Measurements from ENCODE around the gene SKA3.
"Not testable (repeated sequence)": the region's sequence is repeated elsewhere in the genome, so short reads cannot be mapped to it uniquely, and the experiment has no call there.

SKA3 gene

DNA sequence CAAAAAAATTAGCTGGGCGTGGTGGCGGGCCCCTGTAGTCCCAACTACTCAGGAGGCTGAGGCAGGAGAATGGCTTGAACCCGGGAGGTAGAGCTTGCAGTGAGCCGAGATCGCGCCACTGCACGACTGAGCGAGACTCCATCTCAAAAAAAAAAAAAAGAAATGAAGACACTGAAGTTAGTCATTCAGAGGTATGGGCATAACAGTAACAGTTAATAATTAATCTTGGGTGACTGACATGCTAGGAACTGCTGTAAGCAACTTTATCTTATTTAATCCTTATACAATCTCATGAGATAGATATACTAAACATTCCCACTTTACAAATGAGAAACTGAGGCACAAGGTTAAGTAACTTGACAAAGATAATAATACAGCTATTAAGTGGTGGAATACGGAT is 4.9 kb downstream of the SKA3 start:
- DNase-seq (ENCODE audit: low read depth in 1 of 2, low spot score in 1 of 2): no peak

DNA sequence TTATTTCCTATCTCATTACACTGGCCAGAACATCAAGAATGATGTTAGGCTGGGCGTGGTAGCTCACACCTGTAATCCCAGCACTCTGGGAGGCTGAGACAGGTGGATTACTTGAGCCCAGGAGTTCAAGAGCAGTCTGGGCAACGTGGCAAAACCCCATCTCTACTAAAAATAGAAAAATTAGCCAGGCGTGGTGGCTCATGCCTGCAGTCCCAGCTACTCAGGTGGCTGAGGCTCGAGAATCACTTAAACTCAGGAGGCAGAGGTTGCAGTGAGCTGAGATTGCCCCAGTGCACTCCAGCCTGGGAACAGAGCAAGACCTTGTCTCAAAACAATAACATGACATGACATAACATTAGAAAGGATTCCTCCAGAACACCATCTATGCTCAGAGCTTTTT is 10.7 kb downstream of the SKA3 start:
- DNase-seq (ENCODE audit: low read depth in 1 of 2, low spot score in 1 of 2): not testable (repeated sequence)

- DNase-seq (ENCODE audit: low read depth in 1 of 2, low spot score in 1 of 2): no peak
Measured at GRCh38 chr13:21164631-21165030, 11.7 kb downstream of the SKA3 start.

DNA sequence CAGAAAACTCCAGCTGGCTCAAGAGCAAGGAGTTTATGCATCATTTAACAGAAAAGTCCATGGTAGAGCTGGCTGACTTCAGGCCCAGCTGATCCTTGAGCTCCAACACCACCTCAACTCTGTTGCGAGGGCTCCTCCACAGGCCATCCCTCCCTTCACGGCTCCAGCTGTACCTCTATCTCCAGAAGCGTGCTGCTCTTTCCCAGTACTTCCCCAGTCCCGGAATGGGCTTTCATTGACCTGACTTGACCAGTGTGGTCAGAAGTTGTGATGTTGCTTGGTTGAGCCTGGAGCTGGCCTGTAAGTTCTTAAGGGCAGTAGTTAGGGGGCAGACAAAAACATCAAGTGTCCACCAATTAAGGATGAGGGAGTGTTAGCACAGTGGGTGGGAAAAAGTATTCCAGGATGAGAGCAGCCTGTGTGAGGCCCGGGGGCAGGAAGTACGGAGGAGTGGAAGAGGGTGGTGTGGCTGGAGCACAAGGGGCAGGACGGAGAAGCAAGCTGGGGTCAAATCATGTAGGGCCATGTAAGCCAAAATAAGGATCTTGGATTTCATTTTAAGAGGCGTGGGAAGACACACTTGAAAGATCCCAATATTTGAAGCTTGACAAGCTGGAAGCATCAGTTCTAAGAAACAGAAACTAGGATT is 24.0 kb downstream of the SKA3 start:
- DNase-seq (ENCODE audit: low read depth in 1 of 2, low spot score in 1 of 2): no peak

GRCh38 chr13:21150013-21150412 is 26.3 kb downstream of the SKA3 start:
- DNase-seq (ENCODE audit: low read depth in 1 of 2, low spot score in 1 of 2): no peak

GRCh38 chr13:21149568-21149967 is 26.8 kb downstream of the SKA3 start:
- DNase-seq (ENCODE audit: low read depth in 1 of 2, low spot score in 1 of 2): no peak

- DNase-seq (ENCODE audit: low read depth in 1 of 2, low spot score in 1 of 2): no peak
Measured at GRCh38 chr13:21148557-21149258, 27.6 kb downstream of the SKA3 start.

DNA sequence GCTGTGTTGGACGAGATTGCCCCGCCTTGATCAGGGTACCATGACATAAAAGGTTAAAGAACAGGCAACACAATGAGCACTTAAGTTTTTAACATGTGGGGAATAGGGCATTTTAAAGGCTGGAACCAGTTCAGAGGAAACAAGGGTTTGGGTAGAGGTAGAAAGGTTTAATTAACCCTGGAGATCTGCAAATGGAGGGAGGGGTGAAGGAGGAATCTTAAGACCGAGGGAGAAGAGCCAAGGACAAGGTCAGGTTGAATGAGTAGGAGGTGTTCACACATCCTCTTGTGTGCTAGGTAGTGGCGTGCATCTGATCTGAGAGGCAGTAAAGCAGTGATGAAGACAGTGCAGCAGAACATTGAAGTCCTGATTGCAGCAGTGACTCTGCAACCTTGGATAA is 28.5 kb downstream of the SKA3 start:
- DNase-seq (ENCODE audit: low read depth in 1 of 2, low spot score in 1 of 2): no peak

- no peak for DNase-seq (ENCODE audit: low read depth in 1 of 2, low spot score in 1 of 2)
Measured at GRCh38 chr13:21142766-21143165, 33.6 kb downstream of the SKA3 start.

- DNase-seq (ENCODE audit: low read depth in 1 of 2, low spot score in 1 of 2): no peak
Measured at GRCh38 chr13:21139374-21139773, 37.0 kb downstream of the SKA3 start.

GRCh38 chr13:21138561-21138960 is 37.8 kb downstream of the SKA3 start:
- DNase-seq (ENCODE audit: low read depth in 1 of 2, low spot score in 1 of 2): no peak

- no peak for DNase-seq (ENCODE audit: low read depth in 1 of 2, low spot score in 1 of 2)
Measured at GRCh38 chr13:21137696-21138095, 38.7 kb downstream of the SKA3 start.

DNA sequence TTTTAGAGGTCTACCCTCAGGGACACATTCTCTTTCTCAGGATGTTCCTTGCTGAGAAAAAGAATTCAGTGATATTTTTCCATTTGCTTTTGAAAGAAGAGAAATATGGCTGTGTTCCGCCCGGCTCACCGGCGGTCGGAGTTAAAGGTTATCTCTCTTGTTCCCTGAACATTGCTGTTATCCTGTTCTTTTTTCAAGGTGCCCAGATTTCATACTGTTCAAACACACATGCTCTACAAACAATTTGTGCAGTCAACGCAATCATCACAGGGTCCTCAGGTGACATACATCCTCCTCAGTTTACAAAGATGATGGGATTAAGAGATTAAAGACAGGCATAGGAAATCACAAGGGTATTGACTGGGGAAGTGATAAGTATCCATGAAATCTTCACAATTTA is 40.5 kb downstream of the SKA3 start:
- not testable (repeated sequence) for DNase-seq (ENCODE audit: low read depth in 1 of 2, low spot score in 1 of 2)

DNA sequence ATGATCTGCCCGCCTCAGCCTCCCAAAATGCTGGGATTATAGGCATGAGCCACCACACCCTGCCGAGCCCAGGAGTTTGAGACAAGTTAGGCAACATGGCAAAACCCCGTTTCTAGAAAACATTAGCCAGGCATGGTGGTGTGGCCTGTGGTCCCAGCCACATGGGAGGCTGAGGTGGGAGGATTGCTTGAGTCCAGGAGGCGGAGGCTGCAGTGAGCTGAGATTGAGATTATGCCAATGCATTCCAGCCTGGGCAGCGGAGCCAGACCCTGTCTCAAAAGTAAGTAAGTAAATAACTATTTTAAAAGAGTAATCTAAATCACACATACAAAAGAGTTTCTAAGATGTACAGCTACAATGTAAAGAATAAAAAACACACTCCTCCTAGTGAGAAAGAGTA is 41.9 kb downstream of the SKA3 start:
- DNase-seq (ENCODE audit: low read depth in 1 of 2, low spot score in 1 of 2): no peak

DNA sequence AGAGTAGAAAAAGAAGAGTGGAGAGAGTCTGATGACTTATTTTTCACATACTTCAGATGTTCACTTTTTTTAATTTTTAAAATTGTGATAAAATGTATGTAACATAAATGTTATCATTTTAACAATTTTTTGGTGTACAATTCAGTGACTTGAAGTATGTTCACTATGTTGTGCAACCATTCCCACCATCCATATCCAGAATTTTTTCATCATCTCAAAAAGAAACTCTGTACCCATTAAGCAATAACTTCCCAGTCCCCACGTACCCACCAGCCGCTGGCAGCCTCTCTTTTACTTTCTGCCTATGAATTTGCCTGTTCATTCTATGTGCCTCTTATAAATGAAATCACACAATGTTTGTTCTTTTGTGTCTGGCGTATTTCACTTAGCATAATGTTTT is 43.3 kb downstream of the SKA3 start:
- DNase-seq (ENCODE audit: low read depth in 1 of 2, low spot score in 1 of 2): no peak

- DNase-seq (ENCODE audit: low read depth in 1 of 2, low spot score in 1 of 2): no peak
Measured at GRCh38 chr13:21130116-21130515, 46.2 kb downstream of the SKA3 start.

- no peak for DNase-seq (ENCODE audit: low read depth in 1 of 2, low spot score in 1 of 2)
Measured at GRCh38 chr13:21124852-21125251, 51.5 kb downstream of the SKA3 start.

DNA sequence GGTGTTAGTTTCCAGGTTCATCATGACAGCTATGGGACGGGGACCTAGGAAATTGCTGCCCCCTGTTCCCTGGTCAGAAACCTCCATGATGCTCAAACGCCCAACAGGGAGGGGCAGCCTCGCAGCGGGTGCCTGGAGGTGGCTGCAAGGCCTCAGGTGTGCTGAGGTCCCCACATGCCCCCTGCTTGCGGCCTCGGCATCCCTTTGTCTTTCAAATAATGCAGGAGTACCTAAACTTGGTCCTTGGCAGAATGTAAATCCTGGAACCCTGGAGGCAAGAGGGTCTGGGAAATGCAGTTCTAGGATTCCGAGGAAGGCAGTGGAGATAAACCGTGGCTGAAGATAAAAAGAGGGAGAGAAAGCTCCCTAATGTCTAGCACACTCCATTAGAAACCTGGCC is 52.4 kb downstream of the SKA3 start:
- no peak for DNase-seq (ENCODE audit: low read depth in 1 of 2, low spot score in 1 of 2)

DNA sequence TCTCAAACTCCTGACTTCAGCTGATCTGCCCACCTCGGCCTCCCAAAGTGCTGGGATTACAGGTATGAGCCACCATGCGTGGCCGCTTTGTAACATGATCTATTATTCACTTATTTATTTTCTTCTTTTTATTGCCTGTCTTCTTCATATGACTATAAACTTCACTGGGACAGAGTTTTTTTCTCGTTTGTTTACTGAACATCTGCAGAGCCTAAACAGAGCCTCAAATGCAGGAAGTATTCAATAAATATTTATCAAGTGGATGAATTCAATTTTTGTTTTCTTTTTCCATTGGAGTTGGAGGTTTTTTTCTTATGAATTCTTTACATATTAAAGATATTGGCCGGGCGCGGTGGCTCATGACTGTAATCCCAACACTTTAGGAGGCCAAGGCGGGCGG is 54.7 kb downstream of the SKA3 start:
- no peak for DNase-seq (ENCODE audit: low read depth in 1 of 2, low spot score in 1 of 2)

DNA sequence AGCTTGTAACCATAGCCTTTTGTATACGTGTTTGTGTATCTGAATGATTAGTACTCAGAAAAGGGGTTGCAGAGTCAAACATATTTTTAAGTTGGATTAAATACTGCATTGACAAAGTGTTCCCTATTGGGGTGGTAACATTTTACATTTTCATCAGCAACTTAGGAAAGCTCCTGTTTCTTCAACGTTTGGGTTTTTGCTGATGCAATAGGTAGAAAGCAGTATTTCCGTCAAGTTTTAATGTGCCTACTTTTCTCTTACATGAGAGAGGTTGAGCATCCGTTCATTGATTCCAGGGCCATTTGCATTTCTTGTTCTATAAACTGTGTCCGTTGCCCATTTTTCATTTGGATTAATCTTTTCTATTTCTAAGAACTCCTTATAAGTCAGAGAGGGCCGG is 56.2 kb downstream of the SKA3 start:
- no peak for DNase-seq (ENCODE audit: low read depth in 1 of 2, low spot score in 1 of 2)

GRCh38 chr13:21119526-21119925 is 56.8 kb downstream of the SKA3 start:
- DNase-seq (ENCODE audit: low read depth in 1 of 2, low spot score in 1 of 2): no peak

GRCh38 chr13:21118180-21118579 is 58.2 kb downstream of the SKA3 start:
- DNase-seq (ENCODE audit: low read depth in 1 of 2, low spot score in 1 of 2): no peak
